Thoracic aorta (tissue), 2 donors: ENCODE measurements around the gene DPEP3. TPM values are rescaled to one million over a fixed set of nuclear protein-coding genes. Genes with fewer than 3 reads are reported as not detected.

Source experiments
- ATAC-seq: fragments of 150-250 bp; one replicate; pipeline ENCODE4 v1.8.0; 2017; ENCODE audit warnings: low read depth; ENCODE audit not compliant: insufficient number of reproducible peaks, low FRiP score
- DNase-seq: peaks from one replicate; pipeline ENCODE4 v3.0.0-alpha.2; 2020; ENCODE audit warnings: low spot score
- H3K27ac ChIP-seq, 2 donors: fragments of 200-600 bp; sonication (generic); 1 replicate in 1 of 2; 2 replicates in 1 of 2; pipeline ENCODE4 v1.5.1; 2016; ENCODE audit warnings: mild to moderate bottlenecking in 2 of 2, moderate library complexity in 2 of 2
- H3K27me3 ChIP-seq: fragments of 200-600 bp; sonication (generic); replicated peaks from 2 replicates; pipeline ENCODE4 v1.6.0; 2016; ENCODE audit warnings: mild to moderate bottlenecking; ENCODE audit not compliant: insufficient read depth
- H3K36me3 ChIP-seq: fragments of 200-600 bp; sonication (generic); one replicate; pipeline ENCODE4 v1.5.1; 2016
- H3K4me1 ChIP-seq, 2 donors: fragments of 200-600 bp; sonication (generic); 1 replicate in 1 of 2; 2 replicates in 1 of 2; pipeline versions ENCODE4 v1.5.1 to v1.6.0; 2016; ENCODE audit warnings: low read depth in 2 of 2, mild to moderate bottlenecking in 1 of 2; ENCODE audit not compliant: control insufficient read depth in 1 of 2
- H3K4me3 ChIP-seq: fragments of 200-600 bp; sonication (generic); 2 replicates; pipeline ENCODE4 v1.5.1; 2016; ENCODE audit warnings: mild to moderate bottlenecking
- H3K9me3 ChIP-seq: fragments of 200-600 bp; sonication (generic); 2 replicates; pipeline ENCODE4 v1.5.1; 2016
- total RNA-seq, 2 donors: library from RNA; depleted of rRNA; stranded (reverse); fragments of >200 nt; gene quantifications; one replicate each; pipeline versions ENCODE4 v1.1.0 to v1.2.3, GENCODE V29; 2016
- TF ChIP-seq, protein P1 (sequence below): fragments of 200-600 bp; sonication (generic); IDR thresholded peaks from one replicate; pipeline ENCODE4 v1.5.1; 2019; ENCODE audit warnings: antibody characterized with exemption

DPEP3 gene
- total RNA-seq, 2 donors from 2014 or later, result not detected

DNA sequence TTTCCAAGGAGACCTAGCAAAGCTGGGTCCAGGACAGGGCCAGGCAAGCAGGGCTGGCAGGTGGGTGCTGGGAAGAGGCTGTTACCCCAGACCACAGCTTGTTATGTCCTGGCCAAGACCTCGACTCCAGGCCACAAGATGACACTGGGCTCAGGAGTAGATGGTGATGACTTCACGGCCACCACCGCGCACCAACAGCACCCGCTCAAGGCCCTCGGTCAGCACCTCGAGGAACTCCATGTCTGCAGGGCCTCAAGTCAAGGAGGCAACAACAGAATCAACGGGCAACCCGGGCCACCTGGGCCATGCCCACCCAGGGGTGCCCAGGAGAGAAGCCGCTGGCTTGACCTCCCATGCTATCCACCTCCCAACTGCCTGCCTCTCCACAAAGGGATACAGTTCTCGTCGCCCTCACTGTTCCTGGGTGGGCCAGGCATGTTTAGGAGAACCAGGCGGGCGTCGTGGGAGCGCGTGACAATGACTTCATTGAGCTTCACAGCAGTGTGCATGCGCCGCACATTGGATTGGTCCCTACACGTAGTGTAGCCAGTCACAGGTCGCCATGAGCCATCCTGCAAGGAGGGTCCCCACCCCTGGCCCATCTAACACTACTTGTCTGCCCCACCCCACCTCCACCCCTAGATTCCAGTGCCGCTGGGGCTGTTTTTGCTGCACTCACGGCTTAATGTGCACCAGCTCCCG is 35.5 kb downstream of the DPEP3 start:
- H3K36me3 ChIP-seq, result peaks cover 76% of the 10 kb centered on the region

DNA sequence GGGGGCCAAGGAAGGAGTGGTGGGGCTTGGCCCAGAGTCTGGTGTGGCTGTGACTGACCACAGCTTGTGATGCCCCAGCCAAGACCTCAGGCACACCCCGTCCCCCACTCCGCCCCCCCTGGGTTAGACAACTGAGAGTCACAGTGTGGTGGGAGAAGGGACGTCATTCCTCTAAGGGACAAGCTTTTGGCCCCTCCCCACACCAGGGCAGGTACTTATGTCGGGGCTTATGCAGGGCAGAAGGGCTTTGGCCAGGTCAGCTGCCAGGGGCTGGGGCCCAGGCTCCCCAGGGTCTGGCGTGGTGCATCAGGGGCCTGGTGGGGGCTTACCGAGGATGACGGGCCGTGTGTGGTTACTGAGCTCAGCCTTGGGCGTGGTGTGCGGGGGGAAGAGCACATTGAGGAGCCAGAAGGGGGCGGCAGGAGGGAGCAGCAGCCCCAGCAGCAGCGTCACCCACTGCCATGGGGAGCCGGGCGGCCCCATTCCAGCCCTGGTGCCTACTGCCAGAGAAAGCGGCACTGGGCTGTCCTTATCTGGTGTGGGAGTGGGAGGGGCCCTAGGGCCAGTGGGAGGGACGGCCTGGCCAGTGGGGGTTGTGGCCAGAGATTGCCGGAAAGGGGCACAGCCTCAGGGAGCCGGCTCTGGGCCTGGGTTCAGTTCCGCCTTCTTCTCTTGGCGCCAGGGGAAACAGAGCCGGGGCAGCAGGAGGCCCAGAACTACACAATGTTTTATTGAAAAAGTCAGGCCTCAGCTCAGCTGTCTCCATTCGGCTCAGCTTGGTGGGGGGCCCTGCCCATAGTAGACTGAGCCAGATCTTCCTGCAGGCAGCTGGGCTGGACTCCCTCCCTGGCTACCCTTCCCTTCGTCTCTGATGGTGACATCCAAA is 36.4 kb downstream of the DPEP3 start, which contains the start of gene LCAT:
TSS of gene LCAT (minus strand) at position 502 of the 886 bp plus-strand sequence. CDS start at position 483, 19 bp downstream.
- peak within 1 kb of the TSS; percentile 24 for H3K4me3 ChIP-seq
- no peaks in the 10 kb centered on the region for H3K9me3 ChIP-seq
- ATAC-seq (peak; percentile 56), DNase-seq (no peak)
- H3K27ac ChIP-seq, result peak within 1 kb of the TSS; percentile 84 to 90
- H3K4me1 ChIP-seq, result peaks cover 12 to 20% of the 10 kb centered on the region in 2 donors
- H3K27me3 ChIP-seq, result no peaks in the 10 kb centered on the region
- TF ChIP-seq, protein P1, sequence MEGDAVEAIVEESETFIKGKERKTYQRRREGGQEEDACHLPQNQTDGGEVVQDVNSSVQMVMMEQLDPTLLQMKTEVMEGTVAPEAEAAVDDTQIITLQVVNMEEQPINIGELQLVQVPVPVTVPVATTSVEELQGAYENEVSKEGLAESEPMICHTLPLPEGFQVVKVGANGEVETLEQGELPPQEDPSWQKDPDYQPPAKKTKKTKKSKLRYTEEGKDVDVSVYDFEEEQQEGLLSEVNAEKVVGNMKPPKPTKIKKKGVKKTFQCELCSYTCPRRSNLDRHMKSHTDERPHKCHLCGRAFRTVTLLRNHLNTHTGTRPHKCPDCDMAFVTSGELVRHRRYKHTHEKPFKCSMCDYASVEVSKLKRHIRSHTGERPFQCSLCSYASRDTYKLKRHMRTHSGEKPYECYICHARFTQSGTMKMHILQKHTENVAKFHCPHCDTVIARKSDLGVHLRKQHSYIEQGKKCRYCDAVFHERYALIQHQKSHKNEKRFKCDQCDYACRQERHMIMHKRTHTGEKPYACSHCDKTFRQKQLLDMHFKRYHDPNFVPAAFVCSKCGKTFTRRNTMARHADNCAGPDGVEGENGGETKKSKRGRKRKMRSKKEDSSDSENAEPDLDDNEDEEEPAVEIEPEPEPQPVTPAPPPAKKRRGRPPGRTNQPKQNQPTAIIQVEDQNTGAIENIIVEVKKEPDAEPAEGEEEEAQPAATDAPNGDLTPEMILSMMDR, result no peak
- peaks cover 71% of the 10 kb centered on the region for H3K36me3 ChIP-seq

More for the DNA sequence above, 35.5 kb downstream of the DPEP3 start:
- peak overlapping the region; percentile 7 for H3K4me3 ChIP-seq
- peak overlapping the region; percentile 84 to 90 for H3K27ac ChIP-seq
- no peaks in the 10 kb centered on the region for H3K9me3 ChIP-seq
- ATAC-seq, result no peak
- H3K27me3 ChIP-seq, result no peaks in the 10 kb centered on the region
- H3K4me1 ChIP-seq, result peaks cover 12 to 20% of the 10 kb centered on the region in 2 donors
- DNase-seq, result no peak
- TF ChIP-seq, protein P1, result no peak

DNA sequence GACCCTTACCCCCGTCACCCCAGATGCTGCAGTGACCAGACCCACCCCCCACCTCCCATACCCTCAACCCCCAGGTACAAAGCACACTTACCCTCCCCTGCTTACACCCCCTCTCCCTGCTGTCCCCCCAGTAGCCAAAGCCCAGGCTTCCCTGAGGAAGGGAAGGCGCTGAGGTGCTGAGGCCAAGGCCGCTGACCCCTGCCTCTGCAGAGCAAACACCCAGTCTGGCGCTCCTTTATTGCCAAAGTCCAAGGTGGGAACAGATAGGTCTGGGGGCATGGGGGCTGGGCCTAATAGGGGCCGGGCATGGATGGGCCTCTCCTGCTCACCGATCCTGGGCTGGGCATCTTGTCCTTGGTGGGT is 37.1 kb downstream of the DPEP3 start:
- DNase-seq (no peak), ATAC-seq (no peak)
- H3K9me3 ChIP-seq, result no peaks in the 10 kb centered on the region
- TF ChIP-seq, protein P1, result no peak
- no peak overlapping the region for H3K4me3 ChIP-seq
- no peaks in the 10 kb centered on the region for H3K27me3 ChIP-seq
- H3K27ac ChIP-seq, result peak overlapping the region; percentile 84 to 90
- H3K4me1 ChIP-seq, result peaks cover 12 to 20% of the 10 kb centered on the region in 2 donors
- peaks cover 65% of the 10 kb centered on the region for H3K36me3 ChIP-seq

DNA sequence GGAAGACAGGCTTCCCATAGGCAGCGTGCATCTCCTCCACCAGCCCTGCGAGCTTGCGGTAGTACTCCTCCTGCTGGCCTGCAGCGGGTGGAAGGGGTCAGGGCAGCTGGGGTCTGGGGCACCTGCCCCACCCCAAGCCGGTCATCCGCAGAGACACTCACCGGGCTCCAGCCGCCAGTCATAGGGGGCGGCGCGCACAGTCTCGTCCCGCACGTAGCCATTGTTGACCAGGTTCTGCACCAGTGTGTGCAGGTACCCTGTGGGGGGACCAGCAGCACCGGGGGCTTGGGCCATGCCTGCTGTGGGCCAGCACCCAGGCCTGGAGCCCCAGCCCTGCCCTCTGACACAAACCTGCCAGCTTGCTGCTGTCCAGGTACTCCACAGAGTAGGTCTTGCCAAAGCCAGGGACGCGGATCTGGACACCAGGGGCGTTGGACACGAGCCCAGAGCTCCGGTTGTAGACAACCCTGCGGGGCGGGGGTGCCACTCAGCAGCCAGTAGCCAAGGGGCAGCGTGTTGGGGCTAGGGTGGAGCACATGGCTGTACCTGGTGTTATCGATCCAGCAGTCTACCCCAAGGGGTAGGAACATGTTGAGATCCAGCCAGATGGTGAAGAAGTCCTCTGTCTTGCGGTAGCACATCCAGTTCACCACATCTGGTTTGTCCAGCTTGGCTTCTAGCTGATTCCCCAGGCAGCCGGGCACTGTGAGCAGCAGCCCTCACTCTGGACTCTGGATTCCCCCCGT is 37.6 kb downstream of the DPEP3 start:
- ATAC-seq, result no peak
- Histone ChIP-seq H3K4me3 (no peak overlapping the region), H3K9me3 (no peaks in the 10 kb centered on the region), H3K27me3 (no peaks in the 10 kb centered on the region), H3K4me1 (peaks cover 12 to 20% of the 10 kb centered on the region in 2 donors), H3K36me3 (peaks cover 59% of the 10 kb centered on the region), H3K27ac (peak overlapping the region; percentile 84 to 90)
- TF ChIP-seq, protein P1, result no peak
- no peak for DNase-seq
